ENCODE measurements around the gene NCKIPSD. TPM values are rescaled to one million over a fixed set of nuclear protein-coding genes. Genes with fewer than 3 reads are reported as not detected.

Gene NCKIPSD
- polyA plus RNA-seq, 3 donors = 4.2 to 14.8 (median 4.3) TPM

DNA sequence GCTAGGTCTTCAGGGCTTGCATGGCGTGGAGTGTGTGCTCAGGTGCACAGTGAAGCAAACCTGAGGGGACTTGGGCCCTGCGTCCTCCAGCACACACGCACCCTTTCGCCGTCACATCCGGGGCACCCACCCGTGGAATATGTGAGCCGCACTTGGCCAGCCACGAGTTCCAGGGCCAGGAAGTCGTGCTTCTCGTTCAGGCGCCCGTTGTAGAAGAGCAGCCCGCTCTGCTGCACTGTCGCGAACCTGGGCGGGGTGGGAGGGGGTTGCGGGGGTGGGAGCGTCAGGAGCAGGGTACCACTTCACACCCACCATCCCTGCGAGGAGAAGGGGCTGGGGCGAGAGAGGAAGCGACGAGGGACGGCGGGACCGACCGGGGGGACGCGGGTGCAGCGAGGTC, 30.1 kb downstream of the NCKIPSD start:
- peaks cover 0 to 24% of the 10 kb centered on the region in 2 donors for H3K27me3 ChIP-seq (ENCODE audit: control insufficient read depth in 2 of 2, insufficient read depth in 2 of 2, low read length in 2 of 2)
- Mint-ChIP-seq H3K36me3 (no peaks in the 10 kb centered on the region), H3K4me3 (peak overlapping the region; percentile 75 to 79), H3K27me3 (ENCODE audit: low read depth in 3 of 3) (peaks cover 16 to 38% (median 21%) of the 10 kb centered on the region in 3 donors), H3K9me3 (peaks cover 0 to 8% (median 2%) of the 10 kb centered on the region in 7 donors), H3K27ac (peak overlapping the region in 1 of 7 donors; percentile 30), H3K4me1 (peaks cover 16% of the 10 kb centered on the region)
- H3K4me3 ChIP-seq (replicated peaks in 1 of 3; ENCODE audit: low read depth in 2 of 3, low read length in 3 of 3) = peak overlapping the region; percentile 34 to 77 (median 47)
- H3K79me2 ChIP-seq (ENCODE audit: insufficient read depth, low read length) = no peaks in the 10 kb centered on the region
- H3K9me3 ChIP-seq (replicated peaks in 1 of 2; ENCODE audit: control insufficient read depth in 1 of 2, insufficient read depth in 1 of 2, low read length in 2 of 2) = peaks cover under 1 to 1% of the 10 kb centered on the region in 2 donors
- H2AFZ ChIP-seq (ENCODE audit: insufficient read depth, low read depth, low read length, poor library complexity, severe bottlenecking) = peak overlapping the region; percentile 78
- DNase-seq = no peak
- intact Hi-C loops (cut with micrococcal nuclease) = no loop called here
- no peaks in the 10 kb centered on the region for H4K20me1 ChIP-seq (ENCODE audit: insufficient read depth, low read length)
- H3K9ac ChIP-seq (ENCODE audit: insufficient read depth, low read length, poor library complexity, severe bottlenecking) = peak overlapping the region; percentile 63
- H3K27ac ChIP-seq (ENCODE audit: low read depth in 1 of 2, low read length in 2 of 2) = no peak overlapping the region
- no peaks in the 10 kb centered on the region for H3K36me3 ChIP-seq (replicated peaks in 1 of 2; ENCODE audit: control insufficient read depth in 1 of 2, insufficient read depth in 2 of 2, low read length in 2 of 2)
- TF ChIP-seq, protein P1, sequence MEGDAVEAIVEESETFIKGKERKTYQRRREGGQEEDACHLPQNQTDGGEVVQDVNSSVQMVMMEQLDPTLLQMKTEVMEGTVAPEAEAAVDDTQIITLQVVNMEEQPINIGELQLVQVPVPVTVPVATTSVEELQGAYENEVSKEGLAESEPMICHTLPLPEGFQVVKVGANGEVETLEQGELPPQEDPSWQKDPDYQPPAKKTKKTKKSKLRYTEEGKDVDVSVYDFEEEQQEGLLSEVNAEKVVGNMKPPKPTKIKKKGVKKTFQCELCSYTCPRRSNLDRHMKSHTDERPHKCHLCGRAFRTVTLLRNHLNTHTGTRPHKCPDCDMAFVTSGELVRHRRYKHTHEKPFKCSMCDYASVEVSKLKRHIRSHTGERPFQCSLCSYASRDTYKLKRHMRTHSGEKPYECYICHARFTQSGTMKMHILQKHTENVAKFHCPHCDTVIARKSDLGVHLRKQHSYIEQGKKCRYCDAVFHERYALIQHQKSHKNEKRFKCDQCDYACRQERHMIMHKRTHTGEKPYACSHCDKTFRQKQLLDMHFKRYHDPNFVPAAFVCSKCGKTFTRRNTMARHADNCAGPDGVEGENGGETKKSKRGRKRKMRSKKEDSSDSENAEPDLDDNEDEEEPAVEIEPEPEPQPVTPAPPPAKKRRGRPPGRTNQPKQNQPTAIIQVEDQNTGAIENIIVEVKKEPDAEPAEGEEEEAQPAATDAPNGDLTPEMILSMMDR (IDR thresholded peaks at IDR 0.05) = no peak
- peak overlapping the region; percentile 75 for H3K4me2 ChIP-seq (replicated peaks; ENCODE audit: extremely low read depth, low read length, poor library complexity, severe bottlenecking)
- WGBS (ENCODE audit: insufficient coverage) = 13% methylated on average over 19 of the region's 30 CpGs
- peaks cover 17 to 24% of the 10 kb centered on the region in 2 donors for H3K4me1 ChIP-seq (ENCODE audit: control insufficient read depth in 1 of 2, insufficient read depth in 2 of 2, low read length in 2 of 2)

DNA sequence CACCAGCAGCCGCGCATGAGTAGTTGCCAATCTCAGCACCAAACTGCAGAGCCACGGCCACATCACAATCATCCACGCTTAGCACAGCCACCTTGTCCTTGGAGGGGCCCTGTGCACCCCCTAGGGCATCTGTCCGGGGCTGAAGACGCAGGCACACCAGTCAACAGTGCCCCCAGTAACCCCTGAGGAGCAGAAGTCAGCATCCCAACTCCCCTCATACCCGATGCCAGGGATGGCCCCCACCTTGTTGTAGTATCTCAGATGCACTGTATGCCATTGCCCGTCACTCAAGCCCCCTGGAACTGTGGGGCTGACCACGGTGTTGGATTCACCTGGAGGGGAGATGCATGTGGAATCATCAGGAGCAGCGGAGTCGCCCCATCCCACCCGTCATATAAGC, 30.7 kb downstream of the NCKIPSD start:
- Histone ChIP-seq H3K4me1 (ENCODE audit: control insufficient read depth in 1 of 2, insufficient read depth in 2 of 2, low read length in 2 of 2) (peaks cover 17 to 24% of the 10 kb centered on the region in 2 donors), H3K79me2 (ENCODE audit: insufficient read depth, low read length) (no peaks in the 10 kb centered on the region), H3K36me3 (replicated peaks in 1 of 2; ENCODE audit: control insufficient read depth in 1 of 2, insufficient read depth in 2 of 2, low read length in 2 of 2) (no peaks in the 10 kb centered on the region), H2AFZ (ENCODE audit: insufficient read depth, low read depth, low read length, poor library complexity, severe bottlenecking) (peak overlapping the region; percentile 78), H3K9ac (ENCODE audit: insufficient read depth, low read length, poor library complexity, severe bottlenecking) (peak overlapping the region; percentile 63), H3K4me2 (replicated peaks; ENCODE audit: extremely low read depth, low read length, poor library complexity, severe bottlenecking) (peak overlapping the region; percentile 75), H3K27me3 (ENCODE audit: control insufficient read depth in 2 of 2, insufficient read depth in 2 of 2, low read length in 2 of 2) (peaks cover 0 to 19% of the 10 kb centered on the region in 2 donors), H3K4me3 (replicated peaks in 1 of 3; ENCODE audit: low read depth in 2 of 3, low read length in 3 of 3) (peak overlapping the region in 1 of 3 experiments; percentile 77), H3K9me3 (replicated peaks in 1 of 2; ENCODE audit: control insufficient read depth in 1 of 2, insufficient read depth in 1 of 2, low read length in 2 of 2) (no peaks in the 10 kb centered on the region), H4K20me1 (ENCODE audit: insufficient read depth, low read length) (no peaks in the 10 kb centered on the region), H3K27ac (ENCODE audit: low read depth in 1 of 2, low read length in 2 of 2) (no peak overlapping the region)
- Mint-ChIP-seq H3K4me3 (peak overlapping the region; percentile 56 to 67), H3K9me3 (peaks cover 0 to 5% (median 0%) of the 10 kb centered on the region in 7 donors), H3K4me1 (peaks cover 16% of the 10 kb centered on the region), H3K36me3 (no peaks in the 10 kb centered on the region), H3K27me3 (ENCODE audit: low read depth in 3 of 3) (peaks cover 11 to 33% (median 18%) of the 10 kb centered on the region in 3 donors), H3K27ac (no peak overlapping the region)
- intact Hi-C loops (cut with micrococcal nuclease) = no loop called here
- TF ChIP-seq, protein P1 (IDR thresholded peaks at IDR 0.05) = no peak
- 95% methylated on average over 3 of the region's 12 CpGs for WGBS (ENCODE audit: insufficient coverage)
- DNase-seq = no peak

Data from CD14-positive monocyte (primary cell).